WTC11 (cell line): ENCODE measurements around the gene PAN2. TPM values are rescaled to one million over a fixed set of nuclear protein-coding genes. Genes with fewer than 3 reads are reported as not detected.

ENCODE experiments used
- ATAC-seq: fragments of 200-7000 bp; cut with Tn5 transposase; 2 replicates; pipeline ENCODE4 v1.10.0; 2021; ENCODE audit warnings: mild to moderate bottlenecking, moderate library complexity
- CTCF ChIA-PET: fragments of 300-600 bp; sonication (Branson Sonifier 250); formaldehyde crosslinking; loops from one replicate; lab custom pipeline; 2021; ENCODE audit warnings: antibody characterized with exemption; lab: Charles Lee
- POLR2A ChIA-PET: fragments of 350-600 bp; sonication (Branson Sonifier 250); formaldehyde crosslinking; loops from one replicate; lab custom pipeline; 2021; ENCODE audit warnings: antibody characterized with exemption; lab: Charles Lee
- DNase-seq: peaks from one replicate; pipeline ENCODE4 v3.0.0; 2021; ENCODE audit warnings: low spot score
- H3K27ac Mint-ChIP-seq: 2 replicates; pipeline ENCODE4 v1.8.0; 2021; ENCODE audit warnings: mixed read lengths
- H3K27me3 Mint-ChIP-seq: 2 replicates; pipeline ENCODE4 v1.8.0; 2021; ENCODE audit warnings: low read depth, mild to moderate bottlenecking, moderate library complexity, mixed read lengths
- H3K36me3 Mint-ChIP-seq: 2 replicates; pipeline ENCODE4 v1.8.0; 2021; ENCODE audit warnings: mixed read lengths
- H3K4me1 Mint-ChIP-seq: 2 replicates; pipeline ENCODE4 v1.8.0; 2022; ENCODE audit warnings: mixed read lengths
- H3K4me3 Mint-ChIP-seq: 2 replicates; pipeline ENCODE4 v1.8.0; 2021; ENCODE audit warnings: mild to moderate bottlenecking, moderate library complexity, mixed read lengths
- H3K9me3 Mint-ChIP-seq: 2 replicates; pipeline ENCODE4 v1.8.0; 2021; ENCODE audit warnings: mixed read lengths
- AFF4 ChIP-seq: sonication (generic); formaldehyde crosslinking; IDR thresholded peaks from 2 replicates; pipeline ENCODE4 v1.8.1; 2023; ENCODE audit warnings: mild to moderate bottlenecking, missing genetic modification reagents, borderline replicate concordance
- ATF6 ChIP-seq: sonication (generic); formaldehyde crosslinking; IDR thresholded peaks from 2 replicates; pipeline ENCODE4 v1.8.1; 2023; ENCODE audit warnings: mild to moderate bottlenecking, missing genetic modification reagents
- E2F5 ChIP-seq: sonication (generic); formaldehyde crosslinking; IDR thresholded peaks from 2 replicates; pipeline ENCODE4 v1.8.1; 2022; ENCODE audit warnings: mild to moderate bottlenecking, moderate library complexity, missing genetic modification reagents
- ESRRA ChIP-seq: sonication (generic); formaldehyde crosslinking; IDR thresholded peaks from 2 replicates; pipeline ENCODE4 v1.8.1; 2022; ENCODE audit warnings: mild to moderate bottlenecking, missing genetic modification reagents, borderline replicate concordance
- GABPB1 ChIP-seq: sonication (generic); formaldehyde crosslinking; IDR thresholded peaks from 2 replicates; pipeline ENCODE4 v1.8.1; 2023; ENCODE audit warnings: mild to moderate bottlenecking, missing genetic modification reagents
- GTF2I ChIP-seq: fragments of 250-450 bp; sonication (Bioruptor Pico); conservative IDR thresholded peaks from 2 replicates; pipeline ENCODE4 v1.4.0; 2021; ENCODE audit warnings: mild to moderate bottlenecking
- KAT7 ChIP-seq: sonication (generic); formaldehyde crosslinking; IDR thresholded peaks from 2 replicates; pipeline ENCODE4 v1.8.1; 2023; ENCODE audit warnings: missing genetic modification reagents, mild to moderate bottlenecking, borderline replicate concordance
- MXD4 ChIP-seq: fragments of 250-450 bp; sonication (Bioruptor Pico); IDR thresholded peaks from 2 replicates; pipeline ENCODE4 v1.8.0; 2021; ENCODE audit warnings: mild to moderate bottlenecking, moderate library complexity, borderline replicate concordance
- NFE2L1 ChIP-seq: sonication (generic); formaldehyde crosslinking; IDR thresholded peaks from 2 replicates; pipeline ENCODE4 v1.8.1; 2023; ENCODE audit warnings: missing genetic modification reagents
- PREB ChIP-seq: sonication (generic); formaldehyde crosslinking; IDR thresholded peaks from 2 replicates; pipeline ENCODE4 v1.8.1; 2022; ENCODE audit warnings: mild to moderate bottlenecking, missing genetic modification reagents, moderate library complexity, borderline replicate concordance
- SMAD4 ChIP-seq: sonication (generic); formaldehyde crosslinking; IDR thresholded peaks from 2 replicates; pipeline ENCODE4 v1.8.0; 2022; ENCODE audit warnings: mild to moderate bottlenecking, missing genetic modification reagents
- SOX15 ChIP-seq: fragments of 250-450 bp; sonication (Bioruptor Pico); IDR thresholded peaks from 2 replicates; pipeline ENCODE4 v1.9.0; 2021; ENCODE audit warnings: mild to moderate bottlenecking
- TEAD4 ChIP-seq: sonication (generic); formaldehyde crosslinking; IDR thresholded peaks from 2 replicates; pipeline ENCODE4 v1.8.0; 2022; ENCODE audit warnings: mild to moderate bottlenecking, missing genetic modification reagents
- USF2 ChIP-seq: sonication (generic); formaldehyde crosslinking; IDR thresholded peaks from 2 replicates; pipeline ENCODE4 v1.8.1; 2023; ENCODE audit warnings: mild to moderate bottlenecking, missing genetic modification reagents, moderate library complexity
- ZMAT4 ChIP-seq: fragments of 250-450 bp; sonication (Bioruptor Pico); IDR thresholded peaks from 2 replicates; pipeline ENCODE4 v1.9.0; 2021; ENCODE audit warnings: mild to moderate bottlenecking
- ZNF263 ChIP-seq: sonication (generic); formaldehyde crosslinking; IDR thresholded peaks from 2 replicates; pipeline ENCODE4 v1.8.1; 2022; ENCODE audit warnings: low read depth, mild to moderate bottlenecking, moderate library complexity, missing genetic modification reagents
- ZNF281 ChIP-seq: sonication (generic); formaldehyde crosslinking; IDR thresholded peaks from 2 replicates; pipeline ENCODE4 v1.8.0; 2023; ENCODE audit warnings: mild to moderate bottlenecking, missing genetic modification reagents
- ZNF396 ChIP-seq: fragments of 250-450 bp; sonication (Bioruptor Pico); IDR thresholded peaks from 2 replicates; pipeline ENCODE4 v1.8.0; 2021; ENCODE audit warnings: mild to moderate bottlenecking, moderate library complexity, borderline replicate concordance
- total RNA-seq: library from RNA; stranded (reverse); gene quantifications from 3 replicates; pipeline ENCODE4 v1.2.3, GENCODE V29; 2021

Gene PAN2
- total RNA-seq, 1 experiment from 2014 or later, result 46.7 TPM

GRCh38 chr12:56366948-56367347, 33.1 kb upstream of the PAN2 start:
- H3K36me3 Mint-ChIP-seq, result no peaks in the 10 kb centered on the region
- DNase-seq, result no peak
- no peak for ATAC-seq
- H3K4me3 Mint-ChIP-seq, result no peak overlapping the region
- TF ChIP-seq TEAD4 (CRISPR knock-in tag) (no peak), ESRRA (CRISPR knock-in tag) (no peak), ZMAT4 (CRISPR knock-in tag) (no peak), MXD4 (CRISPR knock-in tag) (no peak), ATF6 (no peak), ZNF396 (no peak), SMAD4 (CRISPR knock-in tag) (no peak), GABPB1 (CRISPR knock-in tag) (no peak), ZNF263 (no peak), PREB (CRISPR knock-in tag) (no peak)
- no peak overlapping the region for H3K27ac Mint-ChIP-seq
- POLR2A ChIA-PET, result no interaction called here
- CTCF ChIA-PET, result interaction anchor here (0.5 kb wide), 1 partner anchor 98 kb away, joined by 5 read pairs; no protein-coding TSS in a partner anchor
- H3K9me3 Mint-ChIP-seq, result peaks cover 7% of the 10 kb centered on the region
- H3K27me3 Mint-ChIP-seq, result peaks cover 17% of the 10 kb centered on the region
- H3K4me1 Mint-ChIP-seq, result no peaks in the 10 kb centered on the region

GRCh38 chr12:56362130-56363059, 28.6 kb upstream of the PAN2 start, which contains the start of gene APOF:
APOF (minus strand) TSS chr12:56362857; CDS start chr12:56362745, 112 bp downstream.
- Mint-ChIP-seq H3K9me3 (no peaks in the 10 kb centered on the region), H3K27ac (peak within 1 kb of the TSS; percentile 99; the same call in 1 of the 2 replicates), H3K4me3 (peak within 1 kb of the TSS; percentile 90), H3K36me3 (no peaks in the 10 kb centered on the region), H3K27me3 (peaks cover 9% of the 10 kb centered on the region; the same call in 1 of the 2 replicates), H3K4me1 (peaks cover 13% of the 10 kb centered on the region)
- ChIA-PET POLR2A (no interaction called here), CTCF (no interaction called here)
- ATAC-seq, result no peak
- no peak for DNase-seq
- TF ChIP-seq USF2 (CRISPR knock-in tag), result no peak
- no peak for TF ChIP-seq SOX15 (CRISPR knock-in tag)
- TF ChIP-seq KAT7 (CRISPR knock-in tag), result no peak
- no peak for TF ChIP-seq E2F5
- no peak for TF ChIP-seq NFE2L1 (CRISPR knock-in tag)
- TF ChIP-seq GTF2I (CRISPR knock-in tag), result no peak
- no peak for TF ChIP-seq MXD4 (CRISPR knock-in tag)
- TF ChIP-seq ZNF281 (CRISPR knock-in tag), result no peak
- no peak for TF ChIP-seq AFF4 (CRISPR knock-in tag)
